Hematopoietic multipotent progenitor cell treated with erythropoietin and hydrocortisone succinate and interleukin-3 and kit ligand, for 6 days (in vitro differentiated cells): ENCODE data around the gene YWHAQ.

Experiments used
- DNase-seq: peaks from one replicate; pipeline ENCODE4 v3.0.0-alpha.2; 2015

YWHAQ gene

DNA sequence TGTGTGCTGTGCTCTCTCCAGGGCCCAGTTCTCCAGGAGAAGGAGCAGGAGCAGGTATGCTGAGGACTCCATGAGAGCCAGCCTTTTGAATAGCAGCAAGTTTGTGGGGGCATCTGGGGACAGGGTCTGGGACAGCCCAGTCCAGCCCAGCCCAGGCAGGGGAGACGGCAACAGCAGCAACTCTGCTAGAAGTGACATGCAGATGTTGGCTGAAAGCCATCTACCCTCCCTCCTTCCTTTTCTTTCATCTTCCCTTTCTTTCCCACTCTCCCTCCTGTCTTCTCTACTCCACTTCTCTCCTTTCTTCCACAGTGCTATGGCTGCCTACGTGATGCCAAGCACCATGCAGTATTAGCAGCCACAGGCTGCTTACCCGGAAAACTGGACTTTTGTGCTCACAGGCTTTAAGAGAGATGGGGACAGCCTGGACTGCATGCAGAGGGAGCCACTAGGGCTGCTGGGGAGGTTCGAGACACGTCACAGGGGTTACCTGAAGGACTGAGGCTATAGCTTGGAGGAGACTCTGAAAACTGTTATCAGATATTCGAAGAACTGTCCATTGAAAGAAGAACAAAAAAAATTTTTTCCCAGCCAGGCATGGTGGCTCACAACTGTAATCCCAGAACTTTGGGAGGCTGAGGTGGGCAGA lies 23.8 kb upstream of the YWHAQ start:
- no peak for DNase-seq

- DNase-seq: no peak
These were observed 22.9 kb upstream of the YWHAQ start for GRCh38 chr2:9653485-9654271.

GRCh38 chr2:9652898-9653479 lies 22.2 kb upstream of the YWHAQ start:
- no peak for DNase-seq

GRCh38 chr2:9652267-9652666 lies 21.5 kb upstream of the YWHAQ start:
- DNase-seq: no peak

DNA sequence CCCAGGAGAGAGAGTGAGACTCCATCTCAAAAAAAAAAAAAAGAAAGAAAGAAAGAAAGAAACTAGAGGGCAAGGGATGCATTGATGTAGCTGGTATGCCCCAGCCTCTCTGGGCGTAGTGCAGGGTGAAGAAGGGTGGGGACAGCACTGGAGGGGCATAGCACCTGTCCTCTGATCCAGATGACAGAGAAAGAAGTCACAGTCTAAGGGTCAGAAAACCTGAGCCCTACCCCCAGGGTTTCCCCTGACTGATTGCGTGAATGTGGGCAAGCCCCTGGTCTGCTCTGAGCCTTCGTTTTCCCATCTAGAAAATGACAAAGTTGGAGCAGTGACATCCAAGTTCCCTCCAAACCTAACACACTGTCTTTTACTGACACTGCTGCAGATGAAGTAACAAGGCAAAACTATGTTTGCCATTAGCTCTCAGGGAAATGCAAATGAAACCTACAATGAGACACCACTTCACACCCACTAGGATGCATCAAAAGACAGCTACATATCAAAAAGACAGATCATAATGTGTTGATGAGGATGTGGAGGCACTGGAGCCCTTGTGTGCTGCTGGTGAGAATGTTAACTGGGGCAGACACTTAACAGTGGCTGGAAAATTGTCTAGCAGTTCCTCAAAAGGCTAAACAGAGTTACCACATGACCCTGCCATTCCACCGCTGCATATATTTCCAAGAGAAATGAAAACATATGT lies 19.5 kb upstream of the YWHAQ start:
- no peak for DNase-seq

GRCh38 chr2:9649261-9649660 lies 18.5 kb upstream of the YWHAQ start:
- DNase-seq: no peak

- no peak for DNase-seq
These were observed 18.0 kb upstream of the YWHAQ start for GRCh38 chr2:9648821-9649220.

DNA sequence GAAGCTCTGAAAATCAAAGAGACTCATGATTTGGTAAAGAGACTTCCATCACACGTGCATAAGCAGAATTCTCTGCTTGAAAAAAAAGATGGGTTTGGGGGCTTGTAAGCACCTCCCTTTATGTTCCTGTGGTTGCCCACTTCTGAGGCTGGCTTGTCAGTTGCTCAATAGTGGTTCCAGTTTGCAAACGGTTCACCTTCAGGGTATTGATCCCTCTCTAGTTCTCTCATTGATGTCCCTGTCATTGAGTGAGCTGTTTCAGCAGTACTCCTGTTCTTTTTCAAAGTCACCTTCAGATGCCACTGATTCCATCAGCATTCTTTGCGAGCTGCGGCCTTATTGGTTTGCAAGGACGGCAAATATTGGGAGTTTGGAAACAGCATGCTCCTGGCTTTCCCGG lies 17.1 kb upstream of the YWHAQ start:
- DNase-seq: no peak

DNA sequence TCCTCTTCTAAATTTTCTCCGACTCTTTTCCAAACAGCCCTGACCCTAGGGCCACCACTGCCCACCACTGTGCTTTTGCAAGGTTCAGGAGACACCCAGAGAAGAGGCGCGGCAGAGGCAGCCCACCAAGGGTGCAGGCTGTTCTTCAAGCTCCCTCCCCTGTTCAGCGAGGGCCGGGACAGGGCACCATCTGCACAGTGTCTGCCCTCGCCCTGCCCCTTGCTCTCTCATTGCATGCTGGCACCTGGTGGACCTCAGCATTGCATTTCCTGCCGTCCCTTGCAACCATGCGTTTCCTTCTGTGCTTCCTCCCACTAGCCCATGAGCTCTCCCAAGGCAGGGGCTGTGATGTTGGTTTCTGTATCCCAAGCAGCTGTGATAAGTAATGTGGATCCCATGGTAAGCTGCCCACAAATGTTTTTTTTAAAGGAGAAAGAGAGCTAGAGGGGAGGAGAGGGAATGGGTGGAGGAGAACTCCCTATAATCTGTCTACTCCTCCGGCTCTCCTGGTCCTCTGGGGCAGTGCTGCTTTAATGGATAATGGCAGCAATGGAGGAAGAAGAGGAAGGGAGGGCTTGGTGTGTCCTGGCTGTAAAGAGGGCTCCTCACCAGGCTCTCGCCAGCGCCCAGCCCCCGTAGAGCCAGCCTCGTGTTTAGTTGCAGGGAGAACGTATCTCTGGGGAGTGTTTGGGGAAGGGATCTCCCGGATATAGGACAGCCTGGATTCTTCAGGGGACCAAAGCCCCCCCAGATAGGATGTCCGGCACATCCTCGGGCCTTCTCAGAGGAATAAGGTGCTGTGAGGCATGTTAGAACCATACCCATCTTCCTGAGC lies 15.6 kb upstream of the YWHAQ start:
- DNase-seq: no peak

DNA sequence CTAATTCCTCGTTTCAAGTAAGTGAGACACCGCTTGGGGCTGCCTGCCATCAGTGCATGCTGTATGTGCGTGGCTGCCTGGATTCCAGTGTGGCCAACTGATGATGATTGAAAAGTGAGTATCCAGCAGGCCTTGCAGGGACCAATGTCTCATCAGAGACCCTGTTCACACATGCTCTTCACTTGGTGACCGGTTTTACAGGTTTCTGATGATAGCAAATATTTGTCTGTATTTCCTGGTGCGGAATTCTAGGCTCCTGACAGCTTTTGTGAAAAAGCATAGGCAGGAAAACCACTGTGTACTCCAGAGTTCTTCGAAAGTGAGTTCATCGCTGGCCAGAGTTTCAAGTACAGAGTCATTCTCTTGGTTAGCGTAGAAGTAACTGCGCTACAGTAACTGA lies 13.8 kb upstream of the YWHAQ start:
- no peak for DNase-seq

GRCh38 chr2:9644021-9644420 lies 13.2 kb upstream of the YWHAQ start:
- no peak for DNase-seq

DNA sequence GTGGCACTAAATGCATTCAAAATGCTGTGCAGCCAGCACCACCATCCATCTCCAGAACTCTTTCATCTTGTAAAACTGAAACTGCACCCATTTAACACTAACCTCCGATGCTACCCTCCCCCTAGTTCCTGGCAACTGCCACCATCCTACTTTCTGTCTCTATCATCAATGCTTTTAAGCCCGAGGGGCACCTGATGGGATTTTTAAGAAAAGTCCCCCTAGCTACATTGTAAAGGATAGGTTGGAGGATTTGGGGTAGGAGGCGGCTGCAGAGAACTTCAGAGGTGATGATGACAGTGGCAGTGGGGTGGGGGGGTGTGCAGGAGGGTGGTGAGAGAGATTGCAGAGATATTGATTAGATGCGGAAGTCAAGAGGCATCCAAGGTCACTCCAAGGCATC lies 10.8 kb upstream of the YWHAQ start:
- no peak for DNase-seq

DNA sequence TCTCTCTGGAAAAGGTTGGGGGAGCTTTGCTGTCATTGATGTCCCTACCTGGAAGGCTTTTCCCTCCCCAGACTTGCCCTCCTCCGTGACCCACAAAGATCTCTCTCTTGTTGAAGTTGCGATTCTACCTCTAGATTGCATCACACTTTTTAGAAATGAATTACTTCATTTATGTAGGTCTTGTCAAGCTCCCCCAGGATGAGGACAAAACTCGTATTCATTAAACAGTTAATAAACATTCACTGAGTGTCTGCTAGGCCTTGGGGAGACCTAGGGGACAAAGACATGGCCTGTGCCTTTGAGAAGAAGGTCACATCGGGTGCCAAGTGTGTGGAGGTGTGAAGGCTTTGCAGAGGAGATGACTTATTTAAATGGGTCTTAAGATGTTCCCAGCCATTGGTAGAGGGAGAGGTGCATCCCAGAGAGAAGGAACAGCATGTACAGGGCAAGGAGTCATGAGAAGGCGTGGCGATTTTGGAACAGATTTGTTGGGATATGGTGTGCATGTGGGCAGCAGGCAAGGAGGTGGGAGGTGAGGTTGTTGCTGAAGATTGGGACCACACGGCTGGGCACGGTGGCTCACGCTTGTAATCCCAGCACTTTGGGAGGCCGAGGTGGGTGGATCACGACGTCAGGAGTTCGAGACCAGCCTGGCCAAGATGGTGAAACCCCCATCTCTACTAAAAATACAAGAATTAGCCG lies 9.8 kb upstream of the YWHAQ start:
- DNase-seq: no peak

- DNase-seq: no peak
These were observed 9.0 kb upstream of the YWHAQ start for GRCh38 chr2:9639740-9640343.

GRCh38 chr2:9639000-9639602 lies 8.3 kb upstream of the YWHAQ start:
- no peak for DNase-seq

GRCh38 chr2:9638532-9638931 lies 7.7 kb upstream of the YWHAQ start:
- DNase-seq: no peak

GRCh38 chr2:9637330-9637729 lies 6.5 kb upstream of the YWHAQ start:
- DNase-seq: peak; percentile 23

DNA sequence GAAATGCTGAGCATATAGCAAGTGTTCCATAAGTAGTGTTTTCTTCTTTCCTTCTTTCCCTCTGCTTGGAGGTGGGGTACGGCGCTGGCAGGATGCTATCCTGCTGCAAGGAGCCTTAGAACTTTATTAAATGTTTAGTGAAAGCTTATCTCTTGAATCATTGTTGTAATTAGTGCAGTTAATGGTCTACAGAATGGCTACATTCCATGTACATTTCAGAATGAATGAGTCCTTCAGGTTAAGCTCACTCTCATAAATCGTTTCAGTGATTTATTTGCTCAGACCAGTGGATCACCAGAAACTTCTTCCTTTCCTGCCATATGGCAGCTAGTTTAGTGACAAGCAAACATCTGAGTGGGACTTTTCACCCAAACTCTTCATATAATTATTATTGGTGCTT lies 3.3 kb upstream of the YWHAQ start:
- DNase-seq: no peak

GRCh38 chr2:9631878-9632700 lies 1.3 kb upstream of the YWHAQ start:
- no peak for DNase-seq

DNA sequence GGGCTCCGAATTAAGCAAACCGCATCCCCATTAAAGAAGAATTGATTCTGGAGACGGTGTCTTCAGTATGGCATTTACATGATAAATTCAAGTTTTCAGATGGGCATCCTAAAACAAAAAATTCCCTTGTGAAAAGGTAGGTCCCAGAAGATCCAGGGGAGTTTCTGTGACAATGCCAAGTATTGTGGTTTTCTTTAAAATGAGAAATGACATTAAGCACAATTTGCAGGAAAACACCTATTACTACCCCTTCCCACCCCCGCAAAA lies 689 bp upstream of the YWHAQ start:
- DNase-seq: no peak
